MM.1S (cell line): ENCODE data around the gene FBLN2.

ENCODE experiments used
- DNase-seq: peaks from one replicate; pipeline ENCODE4 v3.0.0-alpha.2; 2015
- H2AFZ ChIP-seq: fragments of 300-600 bp; sonication (generic); 2 replicates; pipeline ENCODE4 v1.6.0; 2016; ENCODE audit warnings: antibody characterized with exemption, low read length
- H3F3A ChIP-seq: fragments of 300-600 bp; sonication (generic); 2 replicates; pipeline ENCODE4 v1.6.1; 2016; ENCODE audit warnings: mild to moderate bottlenecking, antibody characterized with exemption, low read length, moderate library complexity, mixed read lengths; ENCODE audit not compliant: insufficient read depth
- H3K27ac ChIP-seq: fragments of 300-600 bp; sonication (generic); 2 replicates; pipeline ENCODE4 v1.5.1; 2016; ENCODE audit warnings: mild to moderate bottlenecking, low read length
- H3K27me3 ChIP-seq: fragments of 300-600 bp; sonication (generic); replicated peaks from 2 replicates; pipeline ENCODE4 v1.6.0; 2016; ENCODE audit warnings: low read length; ENCODE audit not compliant: insufficient read depth
- H3K36me3 ChIP-seq: fragments of 300-600 bp; sonication (generic); replicated peaks from 2 replicates; pipeline ENCODE4 v1.6.1; 2016; ENCODE audit warnings: mild to moderate bottlenecking, low read length, mixed read lengths; ENCODE audit not compliant: insufficient read depth
- H3K4me1 ChIP-seq: fragments of 300-600 bp; sonication (generic); 2 replicates; pipeline ENCODE4 v1.6.1; 2016; ENCODE audit warnings: low read length, mixed read lengths
- H3K4me2 ChIP-seq: fragments of 300-600 bp; sonication (generic); 2 replicates; pipeline ENCODE4 v1.6.0; 2016; ENCODE audit warnings: low read depth, low read length
- H3K4me3 ChIP-seq: fragments of 300-600 bp; sonication (generic); 2 replicates; pipeline ENCODE4 v1.5.1; 2016; ENCODE audit warnings: low read length, mixed read lengths
- H3K79me2 ChIP-seq: fragments of 300-600 bp; sonication (generic); 2 replicates; pipeline ENCODE4 v1.6.1; 2016; ENCODE audit warnings: mixed run types, low read length, mixed read lengths
- H3K9ac ChIP-seq: fragments of 300-600 bp; sonication (generic); 2 replicates; pipeline ENCODE4 v1.6.1; 2016; ENCODE audit warnings: low read length, mixed read lengths
- H3K9me2 ChIP-seq: fragments of 300-600 bp; sonication (generic); replicated peaks from 2 replicates; pipeline ENCODE4 v1.6.1; 2016; ENCODE audit warnings: mild to moderate bottlenecking, low read length, mixed read lengths; ENCODE audit not compliant: insufficient read depth
- H3K9me3 ChIP-seq: fragments of 300-600 bp; sonication (generic); replicated peaks from 2 replicates; pipeline ENCODE4 v1.6.1; 2016; ENCODE audit warnings: mild to moderate bottlenecking, low read length, mixed read lengths; ENCODE audit not compliant: insufficient read depth
- H4K20me1 ChIP-seq: fragments of 300-600 bp; sonication (generic); 2 replicates; pipeline ENCODE4 v1.6.1; 2016; ENCODE audit warnings: mild to moderate bottlenecking, low read length, moderate library complexity, mixed read lengths; ENCODE audit not compliant: insufficient read depth
- CTCF ChIP-seq: fragments of 300-600 bp; sonication (generic); IDR thresholded peaks from 2 replicates; pipeline ENCODE4 v1.5.1; 2016; ENCODE audit warnings: antibody characterized with exemption, low read length, mixed read lengths
- EZH2 ChIP-seq: fragments of 300-600 bp; sonication (generic); optimal IDR thresholded peaks from 2 replicates; pipeline ENCODE3; 2017; ENCODE audit warnings: low read depth, mild to moderate bottlenecking, antibody characterized with exemption, low read length, mixed read lengths
- EZH2phosphoT487 ChIP-seq: fragments of 300-600 bp; sonication (generic); IDR thresholded peaks from 2 replicates; pipeline ENCODE4 v1.6.1; 2018; ENCODE audit warnings: antibody characterized with exemption, low read length

Gene FBLN2

GRCh38 chr3:13598201-13598600 lies 49.3 kb downstream of the FBLN2 start:
- Histone ChIP-seq H3K4me3 (no peak overlapping the region), H3K9ac (no peak overlapping the region), H3K4me1 (no peaks in the 10 kb centered on the region), H3K27ac (no peak overlapping the region), H2AFZ (no peak overlapping the region), H4K20me1 (no peaks in the 10 kb centered on the region), H3K27me3 (peaks cover 61% of the 10 kb centered on the region), H3K9me3 (no peaks in the 10 kb centered on the region), H3K79me2 (no peaks in the 10 kb centered on the region), H3K4me2 (no peak overlapping the region), H3K36me3 (no peaks in the 10 kb centered on the region), H3K9me2 (no peaks in the 10 kb centered on the region), H3F3A (no peaks in the 10 kb centered on the region)
- TF ChIP-seq CTCF (no peak), EZH2 (no peak), EZH2phosphoT487 (no peak)
- no peak for DNase-seq

- no peak overlapping the region for H3K4me2 ChIP-seq
- no peaks in the 10 kb centered on the region for H3F3A ChIP-seq
- H3K9me3 ChIP-seq: no peaks in the 10 kb centered on the region
- DNase-seq: no peak
- TF ChIP-seq EZH2phosphoT487 (no peak), CTCF (no peak), EZH2 (no peak)
- H3K4me3 ChIP-seq: no peak overlapping the region
- H3K4me1 ChIP-seq: no peaks in the 10 kb centered on the region
- H3K27ac ChIP-seq: no peak overlapping the region
- H3K27me3 ChIP-seq: peaks cover 53% of the 10 kb centered on the region
- H4K20me1 ChIP-seq: no peaks in the 10 kb centered on the region
- no peaks in the 10 kb centered on the region for H3K36me3 ChIP-seq
- no peak overlapping the region for H3K9ac ChIP-seq
- no peaks in the 10 kb centered on the region for H3K9me2 ChIP-seq
- no peak overlapping the region for H2AFZ ChIP-seq
- H3K79me2 ChIP-seq: no peaks in the 10 kb centered on the region
These were observed 50.3 kb downstream of the FBLN2 start for GRCh38 chr3:13598926-13599886.

- no peak for TF ChIP-seq CTCF
- TF ChIP-seq EZH2: no peak
- TF ChIP-seq EZH2phosphoT487: no peak
- no peaks in the 10 kb centered on the region for H4K20me1 ChIP-seq
- no peak overlapping the region for H3K4me3 ChIP-seq
These were observed 51.0 kb downstream of the FBLN2 start for GRCh38 chr3:13599887-13600450.

More at GRCh38 chr3:13599887-13600450, 51.0 kb downstream of the FBLN2 start:
- Histone ChIP-seq H3K9ac (no peak overlapping the region), H3K36me3 (no peaks in the 10 kb centered on the region), H3K4me2 (no peak overlapping the region), H3K27ac (no peak overlapping the region), H3K9me3 (no peaks in the 10 kb centered on the region), H3K27me3 (peaks cover 51% of the 10 kb centered on the region), H3K79me2 (no peaks in the 10 kb centered on the region), H3K4me1 (no peaks in the 10 kb centered on the region), H2AFZ (no peak overlapping the region), H3K9me2 (no peaks in the 10 kb centered on the region), H3F3A (no peaks in the 10 kb centered on the region)
- no peak for DNase-seq
